CD4-positive, alpha-beta memory T cell (primary cell): ENCODE measurements around the gene ZNF276. TPM values are rescaled to one million over a fixed set of nuclear protein-coding genes. Genes with fewer than 3 reads are reported as not detected.
A peak's percentile ranks its signal among the peaks of the same experiment; 100 is the strongest.

Experiments used
- CTCF ChIA-PET: fragments of 350-600 bp; sonication (Branson Sonifier 250); formaldehyde crosslinking; loops from one replicate; lab custom pipeline; 2021; ENCODE audit warnings: inconsistent platforms; ENCODE audit not compliant: partially characterized antibody; lab: Charles Lee
- POLR2A ChIA-PET: fragments of 350-600 bp; sonication (Branson Sonifier 250); formaldehyde crosslinking; loops from one replicate; lab custom pipeline; 2021; ENCODE audit not compliant: partially characterized antibody; lab: Charles Lee
- DNase-seq, 5 donors: peaks; one replicate each; pipeline versions ENCODE4 v3.0.0 to v3.0.0-alpha.2; 2020 to 2022; ENCODE audit warnings: mixed read lengths in 1 of 5
- H3K27ac ChIP-seq: one replicate; pipeline ENCODE4 v1.7.0; 2013; ENCODE audit warnings: low read depth, low read length
- H3K27me3 ChIP-seq: 2 replicates; pipeline ENCODE4 v1.7.0; 2013; ENCODE audit warnings: mild to moderate bottlenecking, low read length, moderate library complexity; ENCODE audit not compliant: insufficient read depth
- H3K36me3 ChIP-seq: 2 replicates; pipeline ENCODE4 v1.7.0; 2013; ENCODE audit warnings: mild to moderate bottlenecking, low read length, moderate library complexity; ENCODE audit not compliant: insufficient read depth
- H3K4me1 ChIP-seq: 2 replicates; pipeline ENCODE4 v1.7.0; 2013; ENCODE audit warnings: mild to moderate bottlenecking, low read length, moderate library complexity; ENCODE audit not compliant: insufficient read depth
- H3K4me3 ChIP-seq, 2 donors: one replicate each; pipeline ENCODE4 v1.7.0; 2013; ENCODE audit warnings: low read length in 2 of 2, mild to moderate bottlenecking in 1 of 2
- H3K9me3 ChIP-seq, 2 donors: one replicate each; pipeline ENCODE4 v1.7.0; 2013; ENCODE audit warnings: low read length in 2 of 2, control low read depth in 1 of 2; ENCODE audit not compliant: control insufficient read depth in 1 of 2
- H3K27ac Mint-ChIP-seq, 7 donors: one replicate each; pipeline ENCODE4 v1.8.0; 2020 to 2021; ENCODE audit warnings: mixed read lengths in 7 of 7, mild to moderate bottlenecking in 6 of 7, inconsistent platforms in 3 of 7, moderate library complexity in 3 of 7
- H3K27me3 Mint-ChIP-seq, 2 donors: one replicate each; pipeline ENCODE4 v1.8.0; 2020 to 2021; ENCODE audit warnings: mixed read lengths in 2 of 2
- H3K36me3 Mint-ChIP-seq, 2 donors: one replicate each; pipeline ENCODE4 v1.8.0; 2020 to 2021; ENCODE audit warnings: mixed read lengths in 2 of 2, inconsistent platforms in 1 of 2, mild to moderate bottlenecking in 1 of 2
- H3K4me1 Mint-ChIP-seq, 4 donors: one replicate each; pipeline ENCODE4 v1.8.0; 2020 to 2021; ENCODE audit warnings: mixed read lengths in 4 of 4, mild to moderate bottlenecking in 1 of 4
- H3K4me3 Mint-ChIP-seq, 8 donors: one replicate each; pipeline ENCODE4 v1.8.0; 2020 to 2021; ENCODE audit warnings: mixed read lengths in 8 of 8, mild to moderate bottlenecking in 7 of 8, moderate library complexity in 6 of 8, inconsistent platforms in 3 of 8
- H3K9me3 Mint-ChIP-seq, 8 donors: one replicate each; pipeline ENCODE4 v1.8.0; 2020 to 2021; ENCODE audit warnings: mixed read lengths in 8 of 8, mild to moderate bottlenecking in 5 of 8, inconsistent platforms in 3 of 8, moderate library complexity in 1 of 8
- intact Hi-C: fragments of 100-400 bp; cut with micrococcal nuclease; formaldehyde crosslinking; loops from one replicate; pipeline ENCODE4 v1.15.1; 2023
- polyA plus RNA-seq, 2 donors: library from polyadenylated mRNA; unstranded; fragments of 300-500 nt; fragmentation: Illumina TruSeq; gene quantifications; one replicate each; pipeline ENCODE4 v1.2.3, GENCODE V29; 2021
- total RNA-seq, 2 experiments: library from RNA; stranded (reverse); gene quantifications; one replicate each; pipeline ENCODE4 v1.2.3, GENCODE V29; 2021

The ZNF276 gene
- total and polyA plus RNA-seq, 4 experiments from 2014 or later = 9.5 to 143 (median 97.5) TPM

DNA sequence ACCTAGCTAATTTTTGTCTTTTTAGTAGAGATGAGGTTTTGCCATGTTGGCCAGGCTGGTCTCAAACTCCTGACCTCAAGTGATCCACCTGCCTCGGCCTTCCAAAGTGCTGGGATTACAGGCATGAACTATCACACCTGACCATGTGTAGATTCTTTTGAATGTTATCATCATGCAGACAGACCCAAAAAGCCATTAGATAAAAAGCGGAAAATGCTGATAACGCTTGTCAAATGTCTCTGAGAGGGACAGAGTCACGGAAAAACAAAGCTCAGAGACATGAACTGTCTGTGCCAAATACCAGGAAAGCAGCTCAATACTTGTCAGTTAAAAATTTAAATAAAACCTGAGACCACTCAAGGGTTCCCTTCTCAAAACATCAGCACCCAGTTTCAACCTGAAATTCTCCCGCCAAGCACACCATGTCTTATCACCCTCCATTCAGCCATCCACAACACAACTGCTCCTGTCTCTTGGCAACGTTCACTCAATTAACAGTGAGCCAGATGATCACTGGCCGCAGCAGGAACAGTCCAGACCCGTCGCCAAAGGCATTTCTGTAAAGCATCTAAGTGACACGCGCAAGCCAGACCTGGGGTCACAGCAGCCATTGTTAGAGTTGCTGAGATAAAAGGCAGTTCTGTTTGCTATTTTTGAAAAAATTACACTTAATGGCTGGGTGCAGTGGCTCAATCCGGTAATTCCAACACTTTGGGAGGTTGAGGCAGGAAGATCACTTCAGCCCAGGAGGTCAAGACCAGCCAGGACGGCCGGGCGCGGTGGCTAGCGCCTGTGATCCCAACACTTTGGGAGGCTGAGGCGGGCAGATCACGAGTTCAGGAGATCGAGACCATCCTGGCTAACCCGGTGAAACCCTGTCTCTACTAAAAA, 65.4 kb downstream of the ZNF276 start:
- Histone ChIP-seq H3K27me3 (no peaks in the 10 kb centered on the region), H3K4me3 (no peak overlapping the region), H3K27ac (no peak overlapping the region), H3K36me3 (no peaks in the 10 kb centered on the region), H3K4me1 (peaks cover 33% of the 10 kb centered on the region), H3K9me3 (no peaks in the 10 kb centered on the region)
- DNase-seq = no peak
- intact Hi-C loops = no loop called here
- Mint-ChIP-seq H3K4me3 (no peak overlapping the region), H3K27ac (peak overlapping the region in 4 of 7 donors; percentile 7 to 70 (median 36)), H3K36me3 (no peaks in the 10 kb centered on the region), H3K9me3 (no peaks in the 10 kb centered on the region), H3K4me1 (peaks cover 24 to 42% (median 29%) of the 10 kb centered on the region in 4 donors), H3K27me3 (no peaks in the 10 kb centered on the region)
- CTCF ChIA-PET = interaction anchor here (0.6 to 3.6 kb wide), 6 partner anchors 63 to 534 kb away, joined by 3 to 17 read pairs (median 5); no protein-coding TSS in a partner anchor
- POLR2A ChIA-PET = interaction anchor here (0.7 to 3.1 kb wide), 4 partner anchors 63 to 86 kb away, joined by 3 to 23 read pairs (median 6); partner anchors contain the start of genes TCF25 and VPS9D1

DNA sequence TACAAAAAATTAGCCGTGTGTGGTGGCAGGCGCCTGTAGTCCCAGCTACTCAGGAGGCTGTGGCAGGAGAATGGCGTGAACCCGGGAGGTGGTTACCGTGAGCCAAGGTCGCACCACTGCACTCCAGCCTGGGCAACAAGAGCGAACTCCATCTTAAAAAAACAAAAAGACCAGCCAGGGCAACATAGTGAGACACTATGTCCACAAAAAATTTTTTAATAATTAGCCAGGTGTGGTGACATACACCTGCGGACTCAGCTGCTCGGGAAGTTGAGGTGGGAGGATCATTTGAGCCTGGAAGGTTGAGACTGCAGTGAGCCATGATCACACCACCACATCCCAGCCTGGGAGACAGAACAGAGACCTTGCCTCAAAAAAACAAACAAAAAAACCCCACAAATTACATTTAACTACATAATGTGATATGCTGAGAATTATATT, 66.0 kb downstream of the ZNF276 start:
- Histone ChIP-seq H3K4me3 (no peak overlapping the region), H3K4me1 (peaks cover 33% of the 10 kb centered on the region), H3K27ac (no peak overlapping the region), H3K36me3 (no peaks in the 10 kb centered on the region), H3K9me3 (no peaks in the 10 kb centered on the region), H3K27me3 (no peaks in the 10 kb centered on the region)
- DNase-seq = no peak
- POLR2A ChIA-PET = no interaction called here
- Mint-ChIP-seq H3K4me3 (no peak overlapping the region), H3K9me3 (no peaks in the 10 kb centered on the region), H3K27me3 (no peaks in the 10 kb centered on the region), H3K36me3 (no peaks in the 10 kb centered on the region), H3K27ac (no peak overlapping the region), H3K4me1 (peaks cover 24 to 47% (median 30%) of the 10 kb centered on the region in 4 donors)
- CTCF ChIA-PET = interaction anchor here (0.6 to 8.5 kb wide), 3 partner anchors 82 to 534 kb away, joined by 4 to 293 read pairs (median 17); partner anchors contain the start of gene SPATA2L
- intact Hi-C loops = no loop called here

Other genes starting within 250 kb of the ZNF276 start
- 100 to 1,000 TPM; 229 to 246 TPM for gene ANKRD11, start 231.0 kb upstream of the ZNF276 start, total RNA-seq
- 10 to 100 TPM in 1 of 2 donors, 1 to 10 TPM in 1; 3.9 to 49.7 TPM for gene ANKRD11, start 231.0 kb upstream of the ZNF276 start, polyA plus RNA-seq
- gene SPG7, start 213.1 kb upstream of the ZNF276 start, total RNA-seq = 100 to 1,000 TPM; 157 to 160 TPM
- gene SPG7, start 213.1 kb upstream of the ZNF276 start, polyA plus RNA-seq = 10 to 100 TPM; 46.4 to 48.5 TPM
- 1,000 to 10,000 TPM; 4,825 to 5,043 TPM for gene RPL13, start 160.9 kb upstream of the ZNF276 start, total RNA-seq
- 1,000 to 10,000 TPM; 4,119 to 5,642 TPM for gene RPL13, start 160.9 kb upstream of the ZNF276 start, polyA plus RNA-seq
- 1 to 10 TPM; 4.0 to 7.3 TPM for gene CPNE7, start 145.8 kb upstream of the ZNF276 start, total RNA-seq
- gene CPNE7, start 145.8 kb upstream of the ZNF276 start, polyA plus RNA-seq = 1 to 10 TPM; 2.3 to 5.7 TPM
- gene DPEP1, start 107.9 kb upstream of the ZNF276 start, total RNA-seq = not detected
- gene DPEP1, start 107.9 kb upstream of the ZNF276 start, polyA plus RNA-seq = not detected
- gene CHMP1A, start 63.8 kb upstream of the ZNF276 start, total RNA-seq = 10 to 100 TPM; 77.3 to 88.9 TPM
- 10 to 100 TPM; 66.5 to 83.9 TPM for gene CHMP1A, start 63.8 kb upstream of the ZNF276 start, polyA plus RNA-seq
- gene SPATA33, start 63.7 kb upstream of the ZNF276 start, total RNA-seq = 10 to 100 TPM in 1 of 2 experiments, 1 to 10 TPM in 1; 8.6 to 10.5 TPM
- gene SPATA33, start 63.7 kb upstream of the ZNF276 start, polyA plus RNA-seq = 1 to 10 TPM; 2.5 to 5.7 TPM
- gene CDK10, start 34.8 kb upstream of the ZNF276 start, total RNA-seq = 100 to 1,000 TPM; 134 to 140 TPM
- 10 to 100 TPM; 24.8 to 33.5 TPM for gene CDK10, start 34.8 kb upstream of the ZNF276 start, polyA plus RNA-seq
- 10 to 100 TPM; 12.7 to 13.1 TPM for gene SPATA2L, start 19.8 kb upstream of the ZNF276 start, total RNA-seq
- 10 to 100 TPM in 1 of 2 donors, 1 to 10 TPM in 1; 5.4 to 13.0 TPM for gene SPATA2L, start 19.8 kb upstream of the ZNF276 start, polyA plus RNA-seq
- 10 to 100 TPM; 13.0 to 13.6 TPM for gene VPS9D1, start 639 bp upstream of the ZNF276 start, total RNA-seq
- gene VPS9D1, start 639 bp upstream of the ZNF276 start, polyA plus RNA-seq = 1 to 10 TPM in 1 of 2 donors, under 1 TPM in 1; 0.48 to 1.0 TPM
- gene FANCA, start 95.1 kb downstream of the ZNF276 start, total RNA-seq = 10 to 100 TPM in 1 of 2 experiments, 1 to 10 TPM in 1; 9.6 to 10.1 TPM
- gene FANCA, start 95.1 kb downstream of the ZNF276 start, polyA plus RNA-seq = 1 to 10 TPM; 4.6 to 8.1 TPM
- 1 to 10 TPM; 3.0 to 3.3 TPM for gene SPIRE2, start 106.9 kb downstream of the ZNF276 start, total RNA-seq
- gene SPIRE2, start 106.9 kb downstream of the ZNF276 start, polyA plus RNA-seq = under 1 TPM in 1 of 2 donors, not detected in 1; 0.71 TPM
- gene TCF25, start 152.1 kb downstream of the ZNF276 start, total RNA-seq = 100 to 1,000 TPM; 283 to 308 TPM
- 100 to 1,000 TPM in 1 of 2 donors, 10 to 100 TPM in 1; 86.4 to 108 TPM for gene TCF25, start 152.1 kb downstream of the ZNF276 start, polyA plus RNA-seq
- 10 to 100 TPM; 12.6 to 13.5 TPM for gene MC1R, start 197.3 kb downstream of the ZNF276 start, total RNA-seq
- under 1 TPM in 1 of 2 donors, not detected in 1; 0.22 TPM for gene MC1R, start 197.3 kb downstream of the ZNF276 start, polyA plus RNA-seq
- gene TUBB3, start 201.8 kb downstream of the ZNF276 start, total RNA-seq = under 1 TPM in 1 of 2 experiments, not detected in 1; 0.73 TPM
- not detected for gene TUBB3, start 201.8 kb downstream of the ZNF276 start, polyA plus RNA-seq
- gene DEF8, start 227.2 kb downstream of the ZNF276 start, total RNA-seq = 10 to 100 TPM; 45.5 to 46.0 TPM
- 10 to 100 TPM; 30.7 to 40.6 TPM for gene DEF8, start 227.2 kb downstream of the ZNF276 start, polyA plus RNA-seq